ENCODE measurements around the gene CNKSR3. TPM values are rescaled to one million over a fixed set of nuclear protein-coding genes. Genes with fewer than 3 reads are reported as not detected.
A peak's percentile ranks its signal among the peaks of the same experiment; 100 is the strongest.

CNKSR3 gene
- total RNA-seq, 6 experiments from 2014 or later, result 15.3 to 21.7 (median 18.7) TPM

GRCh38 chr6:154481521-154482013 lies 28.9 kb downstream of the CNKSR3 start:
- H3K36me3 Mint-ChIP-seq (ENCODE audit: low read depth), result peaks cover 8% of the 10 kb centered on the region
- DNase-seq, result no peak
- H3K27ac Mint-ChIP-seq, result no peak overlapping the region
- no peaks in the 10 kb centered on the region; the same call in 1 of the 2 replicates for H3K27me3 Mint-ChIP-seq (ENCODE audit: insufficient read depth)
- H3K9me3 Mint-ChIP-seq, result no peaks in the 10 kb centered on the region
- no peak for TF ChIP-seq CTCF (IDR thresholded peaks at IDR 0.05)
- no peak overlapping the region for H3K4me3 Mint-ChIP-seq
- H3K4me1 Mint-ChIP-seq (ENCODE audit: low read depth), result peaks cover 72% of the 10 kb centered on the region

- peaks cover 69% of the 10 kb centered on the region for H3K4me1 Mint-ChIP-seq (ENCODE audit: low read depth)
- peak overlapping the region; percentile 87 for H3K27ac Mint-ChIP-seq
Measured at GRCh38 chr6:154479771-154480639, 30.5 kb downstream of the CNKSR3 start.

GRCh38 chr6:154479351-154479769 lies 31.1 kb downstream of the CNKSR3 start:
- no peaks in the 10 kb centered on the region; the same call in 1 of the 2 replicates for H3K27me3 Mint-ChIP-seq (ENCODE audit: insufficient read depth)
- DNase-seq, result peak; percentile 51
- H3K27ac Mint-ChIP-seq, result peak overlapping the region; percentile 87
- H3K4me3 Mint-ChIP-seq, result peak overlapping the region; percentile 87
- no peak for TF ChIP-seq CTCF (IDR thresholded peaks at IDR 0.05)
- H3K36me3 Mint-ChIP-seq (ENCODE audit: low read depth), result peaks cover 9% of the 10 kb centered on the region
- H3K4me1 Mint-ChIP-seq (ENCODE audit: low read depth), result peaks cover 70% of the 10 kb centered on the region
- H3K9me3 Mint-ChIP-seq, result no peaks in the 10 kb centered on the region

More at GRCh38 chr6:154479771-154480639, 30.5 kb downstream of the CNKSR3 start:
- DNase-seq, result no peak
- no peaks in the 10 kb centered on the region; the same call in 1 of the 2 replicates for H3K27me3 Mint-ChIP-seq (ENCODE audit: insufficient read depth)
- H3K4me3 Mint-ChIP-seq, result peak overlapping the region; percentile 87
- TF ChIP-seq CTCF (IDR thresholded peaks at IDR 0.05), result no peak
- H3K36me3 Mint-ChIP-seq (ENCODE audit: low read depth), result peaks cover 8% of the 10 kb centered on the region
- no peaks in the 10 kb centered on the region for H3K9me3 Mint-ChIP-seq

GRCh38 chr6:154478701-154479060 lies 31.8 kb downstream of the CNKSR3 start:
- no peak for DNase-seq
- Mint-ChIP-seq H3K4me1 (ENCODE audit: low read depth) (peaks cover 70% of the 10 kb centered on the region), H3K27me3 (ENCODE audit: insufficient read depth) (no peaks in the 10 kb centered on the region; the same call in 1 of the 2 replicates), H3K4me3 (peak overlapping the region; percentile 87), H3K36me3 (ENCODE audit: low read depth) (peaks cover 9% of the 10 kb centered on the region), H3K27ac (peak overlapping the region; percentile 87), H3K9me3 (no peaks in the 10 kb centered on the region)
- no peak for TF ChIP-seq CTCF (IDR thresholded peaks at IDR 0.05)

GRCh38 chr6:154478021-154478700 lies 32.3 kb downstream of the CNKSR3 start:
- no peak for TF ChIP-seq CTCF (IDR thresholded peaks at IDR 0.05)
- no peaks in the 10 kb centered on the region; the same call in 1 of the 2 replicates for H3K27me3 Mint-ChIP-seq (ENCODE audit: insufficient read depth)
- peak; percentile 26 for DNase-seq
- H3K9me3 Mint-ChIP-seq, result no peaks in the 10 kb centered on the region
- peak overlapping the region; percentile 87 for H3K4me3 Mint-ChIP-seq
- H3K27ac Mint-ChIP-seq, result peak overlapping the region; percentile 87
- H3K4me1 Mint-ChIP-seq (ENCODE audit: low read depth), result peaks cover 65% of the 10 kb centered on the region
- H3K36me3 Mint-ChIP-seq (ENCODE audit: low read depth), result peaks cover 11% of the 10 kb centered on the region
